HL-60 (cell line): ENCODE measurements around the gene SLC35F3.

Experiments used
- CTCF ChIP-seq: IDR thresholded peaks from one replicate; pipeline ENCODE4 v1.5.1; 2011; ENCODE audit warnings: low read length, control low read depth, inconsistent platforms; ENCODE audit not compliant: insufficient read depth
- GABPA ChIP-seq: IDR thresholded peaks from 2 replicates; pipeline ENCODE4 v1.6.1; 2012; ENCODE audit warnings: low read depth
- POLR2AphosphoS5 ChIP-seq: IDR thresholded peaks from 2 replicates; pipeline ENCODE4 v1.6.1; 2012; ENCODE audit warnings: low read depth
- REST ChIP-seq: IDR thresholded peaks from 2 replicates; pipeline ENCODE4 v1.6.1; 2012; ENCODE audit warnings: low read depth; ENCODE audit not compliant: insufficient replicate concordance
- SPI1 ChIP-seq: IDR thresholded peaks from 2 replicates; pipeline ENCODE4 v1.6.1; 2012; ENCODE audit warnings: low read depth, mild to moderate bottlenecking, borderline replicate concordance

GRCh38 chr1:234373959-234374254 is 469.4 kb downstream of the SLC35F3 start:
- TF ChIP-seq CTCF (no peak), POLR2AphosphoS5 (no peak), SPI1 (no peak), REST (no peak), GABPA (no peak)
